NCI-H526 treated with DMSO at 0.1 percent for 48 hours (cell line): ENCODE data around the gene BAG3.

ENCODE experiments used
- DNase-seq: peaks from one replicate; lab custom pipeline; 2025; lab: John Stamatoyannopoulos, UW

Gene BAG3

GRCh38 chr10:119667562-119668328 lies 16.6 kb downstream of the BAG3 start:
- no peak for DNase-seq

- no peak for DNase-seq
These were observed 17.3 kb downstream of the BAG3 start for GRCh38 chr10:119668461-119668860.

GRCh38 chr10:119669331-119669730 lies 18.2 kb downstream of the BAG3 start:
- no peak for DNase-seq

GRCh38 chr10:119669975-119670640 lies 18.9 kb downstream of the BAG3 start:
- peak; percentile 4 for DNase-seq

GRCh38 chr10:119670717-119671116 lies 19.5 kb downstream of the BAG3 start:
- DNase-seq, result no peak

GRCh38 chr10:119671381-119671780 lies 20.2 kb downstream of the BAG3 start:
- no peak for DNase-seq

- no peak for DNase-seq
These were observed 21.1 kb downstream of the BAG3 start for GRCh38 chr10:119672291-119672690.

GRCh38 chr10:119673271-119673670 lies 22.1 kb downstream of the BAG3 start:
- no peak for DNase-seq

- DNase-seq, result no peak
These were observed 24.4 kb downstream of the BAG3 start for GRCh38 chr10:119675483-119676170.

GRCh38 chr10:119677126-119677525 lies 25.9 kb downstream of the BAG3 start:
- DNase-seq, result no peak

- DNase-seq, result no peak
These were observed 26.9 kb downstream of the BAG3 start for GRCh38 chr10:119677904-119678755.

- DNase-seq, result no peak
These were observed 28.3 kb downstream of the BAG3 start for GRCh38 chr10:119679480-119679829.

- no peak for DNase-seq
These were observed 28.9 kb downstream of the BAG3 start for GRCh38 chr10:119680050-119680449.

- DNase-seq, result no peak
These were observed 29.5 kb downstream of the BAG3 start for GRCh38 chr10:119680650-119681081.

GRCh38 chr10:119686465-119687191 lies 35.4 kb downstream of the BAG3 start:
- DNase-seq, result no peak

- DNase-seq, result no peak
These were observed 36.2 kb downstream of the BAG3 start for GRCh38 chr10:119687192-119688032.

GRCh38 chr10:119688033-119688508 lies 36.9 kb downstream of the BAG3 start:
- DNase-seq, result no peak

GRCh38 chr10:119689016-119689580 lies 37.9 kb downstream of the BAG3 start:
- DNase-seq, result no peak

- no peak for DNase-seq
These were observed 40.5 kb downstream of the BAG3 start for GRCh38 chr10:119691726-119692125.
